H54 (cell line): ENCODE measurements around the gene TASOR2.

Source experiments
- DNase-seq: peaks from one replicate; pipeline ENCODE4 v3.0.0; 2011; ENCODE audit warnings: low spot score, mixed read lengths; ENCODE audit not compliant: insufficient read length
- FAIRE-seq: peaks from 3 replicates; lab custom pipeline; 2011; peaks lifted over from hg19 to GRCh38; lab: Jason Lieb, UNC
- POLR2A ChIP-seq: IDR thresholded peaks from 2 replicates; pipeline ENCODE4 v1.6.1; 2011; ENCODE audit warnings: low read depth, mild to moderate bottlenecking, low read length

Gene TASOR2

DNA sequence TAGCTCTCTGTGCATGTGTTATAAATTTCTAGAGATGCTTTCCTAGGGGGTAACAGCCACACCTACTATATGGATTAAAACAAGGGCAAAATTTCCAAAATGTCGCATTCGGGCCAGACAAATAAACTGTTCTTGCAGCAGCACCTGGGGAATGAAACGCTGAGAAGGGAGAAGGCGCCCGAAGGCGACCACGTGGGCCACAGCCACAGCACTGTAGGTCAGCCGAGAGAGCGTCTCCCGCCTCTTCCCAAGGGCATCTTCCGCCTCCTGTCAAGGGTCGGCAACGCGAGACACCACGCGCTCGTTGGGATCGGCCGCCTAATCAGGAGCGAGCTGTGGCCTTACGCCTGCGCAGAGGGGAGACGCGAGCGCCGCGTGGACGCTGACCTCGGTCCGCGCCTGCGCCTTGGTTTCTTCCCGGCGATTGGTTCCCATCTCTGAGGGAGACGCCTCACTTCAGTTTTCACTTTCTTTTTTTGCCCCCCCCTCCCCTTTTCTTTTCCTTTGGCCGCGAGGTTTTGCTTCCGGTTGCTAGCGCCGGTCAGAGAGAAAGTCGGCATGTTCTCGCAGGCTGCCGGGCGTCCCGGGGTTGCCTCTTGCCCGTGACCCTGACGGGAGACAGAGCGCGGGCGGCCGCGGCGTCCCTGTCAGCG lies at the start of gene TASOR2:
Gene TASOR2 (plus strand): TSS at position 521 of the 653 bp plus-strand sequence. CDS start 35,805 bp downstream, outside the sequence.
- peak; percentile 58 for TF ChIP-seq POLR2A
- peak; percentile 85 for FAIRE-seq
- peak; percentile 85 for DNase-seq

- FAIRE-seq = no peak
- no peak for DNase-seq
- TF ChIP-seq POLR2A = no peak
These were observed 49.7 kb upstream of the TASOR2 start for GRCh38 chr10:5634918-5635317.

GRCh38 chr10:5638494-5638893 lies 46.1 kb upstream of the TASOR2 start:
- FAIRE-seq = no peak
- TF ChIP-seq POLR2A = no peak

GRCh38 chr10:5639066-5639465 lies 45.6 kb upstream of the TASOR2 start:
- FAIRE-seq = no peak
- no peak for DNase-seq
- TF ChIP-seq POLR2A = no peak

More at GRCh38 chr10:5638494-5638893, 46.1 kb upstream of the TASOR2 start:
- DNase-seq = no peak

DNA sequence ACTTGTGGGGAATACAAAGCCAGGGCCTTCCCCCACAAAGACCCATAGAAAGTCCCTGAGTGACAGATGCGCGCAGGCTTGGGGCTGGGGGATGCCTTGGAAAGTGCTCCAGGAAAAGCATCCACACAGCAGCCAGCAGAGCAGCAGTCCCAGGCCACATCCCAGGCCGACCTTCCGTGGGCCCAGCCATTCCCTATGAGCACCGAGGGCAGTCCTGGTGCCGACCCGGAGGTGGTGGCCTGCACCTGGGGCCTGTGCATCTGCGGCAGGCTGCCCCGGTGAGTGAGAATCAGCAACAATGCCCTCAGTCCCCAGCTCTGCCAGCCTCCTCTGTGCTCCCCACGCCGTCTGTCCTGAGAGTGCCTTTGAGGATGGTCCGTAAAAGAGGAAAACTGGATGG lies 44.6 kb upstream of the TASOR2 start:
- no peak for FAIRE-seq
- TF ChIP-seq POLR2A = no peak

GRCh38 chr10:5640501-5640900 lies 44.1 kb upstream of the TASOR2 start:
- TF ChIP-seq POLR2A = no peak
- FAIRE-seq = no peak

More for the DNA sequence above, 44.6 kb upstream of the TASOR2 start:
- no peak for DNase-seq

DNA sequence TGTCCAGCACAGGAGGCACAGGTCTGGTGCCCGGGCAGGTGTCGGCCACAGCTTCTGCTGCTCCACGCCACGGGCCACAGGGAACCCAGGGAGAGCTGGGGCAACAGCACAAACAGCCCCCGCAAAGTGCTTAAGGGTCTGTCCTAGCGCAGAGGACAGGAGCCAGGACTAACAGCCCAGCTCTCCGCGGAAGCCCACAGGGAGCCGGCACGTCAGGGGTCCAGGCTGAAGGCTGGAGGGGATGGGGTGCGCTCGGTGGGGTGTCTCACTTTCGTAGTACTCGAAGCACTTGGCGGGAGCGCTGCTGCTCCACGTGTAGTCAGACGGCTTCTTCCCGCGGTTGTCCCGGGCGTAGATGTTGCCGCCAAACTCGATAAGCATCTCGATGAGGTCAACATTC lies 43.1 kb upstream of the TASOR2 start:
- no peak for FAIRE-seq
- TF ChIP-seq POLR2A = no peak
- no peak for DNase-seq

More at GRCh38 chr10:5640501-5640900, 44.1 kb upstream of the TASOR2 start:
- DNase-seq = no peak

DNA sequence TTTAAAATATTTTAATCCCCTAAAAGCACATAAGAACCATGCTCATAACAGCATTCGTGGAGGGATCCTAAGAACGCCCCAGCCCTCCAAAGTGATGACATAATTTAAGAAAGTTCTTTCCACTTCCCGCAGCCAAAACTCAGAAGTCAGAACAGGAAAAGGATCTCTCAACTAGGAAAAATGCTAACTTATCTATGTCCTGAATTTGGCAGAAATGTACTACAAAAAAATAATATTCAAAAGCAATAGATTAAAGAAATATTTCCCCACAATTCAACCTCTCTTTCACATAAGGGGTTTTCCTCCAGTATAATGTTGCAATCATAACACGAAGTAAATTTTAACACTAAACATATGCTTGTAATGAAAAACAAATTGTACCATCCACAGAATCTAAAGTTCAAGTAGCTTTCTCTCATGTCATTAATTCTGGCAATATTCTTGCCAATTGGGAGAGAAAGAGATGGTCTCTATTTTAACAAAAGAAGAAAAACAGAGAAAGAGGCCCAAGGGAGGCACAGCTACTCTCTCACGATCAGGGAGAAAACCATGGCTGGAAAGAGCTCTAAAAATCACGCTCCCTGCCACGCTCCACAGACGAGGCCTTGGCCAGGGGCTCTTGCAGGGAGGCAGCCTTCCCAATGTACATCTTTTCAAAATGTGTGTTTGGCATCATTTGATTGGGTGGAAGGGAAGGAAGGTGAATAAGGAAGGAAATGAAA lies 41.1 kb upstream of the TASOR2 start:
- no peak for TF ChIP-seq POLR2A
- FAIRE-seq = no peak

DNA sequence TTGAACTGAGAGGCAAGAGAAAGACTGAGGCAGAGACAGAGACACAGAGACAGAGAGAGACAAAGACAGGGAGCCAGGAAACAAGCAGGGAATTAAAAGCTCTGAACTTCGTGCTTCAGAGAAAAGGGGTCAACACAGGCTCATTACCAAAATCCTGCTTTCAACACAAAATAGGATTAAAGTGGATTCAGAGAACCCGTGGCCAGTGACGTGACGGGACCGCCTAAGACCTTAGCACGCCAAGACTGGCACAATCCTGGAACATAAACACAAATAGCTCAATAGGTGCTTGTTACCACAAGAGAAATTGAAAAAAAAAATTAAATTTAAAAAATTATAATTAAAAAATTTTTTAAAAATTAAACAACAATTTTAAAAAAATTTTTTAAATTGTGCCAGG lies 39.7 kb upstream of the TASOR2 start:
- DNase-seq (no peak), FAIRE-seq (no peak)
- no peak for TF ChIP-seq POLR2A

More for the DNA sequence above, 41.1 kb upstream of the TASOR2 start:
- no peak for DNase-seq

- no peak for TF ChIP-seq POLR2A
- FAIRE-seq (no peak), DNase-seq (no peak)
These were observed 39.3 kb upstream of the TASOR2 start for GRCh38 chr10:5645375-5645774.

DNA sequence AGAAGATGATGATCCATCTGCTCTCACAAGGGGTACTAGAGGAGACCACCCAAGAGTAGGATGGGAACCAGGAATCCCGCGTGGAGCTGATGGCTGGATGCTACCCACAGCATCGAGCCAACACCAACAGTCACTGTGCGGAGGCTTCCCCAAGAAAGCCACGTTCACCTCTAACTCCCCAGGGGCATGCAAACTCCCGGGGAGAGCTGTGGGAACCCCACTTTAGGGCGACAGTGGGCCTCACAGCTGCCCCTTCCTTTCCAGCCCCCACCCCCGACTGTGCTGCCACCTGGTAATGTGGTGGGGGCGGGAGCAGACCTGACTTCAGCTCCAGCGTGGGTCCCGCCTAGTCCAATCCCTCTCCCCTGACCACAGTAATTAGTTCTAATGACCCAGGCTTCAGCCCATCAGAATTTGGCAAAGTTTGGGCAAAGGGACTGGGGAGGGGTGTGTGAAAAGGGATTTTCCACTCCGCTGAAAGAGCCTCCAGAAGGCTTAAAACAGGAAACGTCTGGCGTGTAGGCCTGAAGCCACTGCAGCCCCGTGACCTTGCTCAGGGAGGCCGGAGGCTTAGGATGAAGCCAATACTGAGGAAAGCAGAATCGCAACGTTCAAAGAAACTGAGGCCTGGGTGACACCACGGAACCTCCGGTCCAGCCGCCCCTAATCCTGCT lies 38.6 kb upstream of the TASOR2 start:
- TF ChIP-seq POLR2A = no peak
- no peak for DNase-seq
- no peak for FAIRE-seq

- no peak for TF ChIP-seq POLR2A
- DNase-seq = no peak
- FAIRE-seq = no peak
These were observed 37.0 kb upstream of the TASOR2 start for GRCh38 chr10:5647507-5648240.
